CD4-positive, alpha-beta T cell (primary cell): ENCODE data around the gene RPL36. TPM values are rescaled to one million over a fixed set of nuclear protein-coding genes. Genes with fewer than 3 reads are reported as not detected.

Source experiments
- ATAC-seq: fragments of 200-7000 bp; cut with Tn5 transposase; one replicate; pipeline ENCODE4 v1.10.0; 2022; ENCODE audit warnings: mild to moderate bottlenecking; ENCODE audit not compliant: poor library complexity
- CTCF ChIA-PET: fragments of 350-600 bp; sonication (Branson Sonifier 250); formaldehyde crosslinking; loops from one replicate; lab custom pipeline; 2021; ENCODE audit warnings: antibody characterized with exemption, inconsistent platforms; lab: Charles Lee
- POLR2A ChIA-PET: fragments of 350-600 bp; sonication (Branson Sonifier 250); formaldehyde crosslinking; loops from one replicate; lab custom pipeline; 2021; ENCODE audit warnings: antibody characterized with exemption, inconsistent platforms; lab: Charles Lee
- DNase-seq, 14 experiments: peaks; one replicate each; pipeline ENCODE4 v3.0.0-alpha.2; 2013 to 2020; ENCODE audit warnings: mixed read lengths in 2 of 14
- H3K27ac ChIP-seq, 2 donors: one replicate each; pipeline versions ENCODE4 v1.5.1 to v1.7.0; 2013; ENCODE audit warnings: low read length in 2 of 2, low read depth in 1 of 2, mild to moderate bottlenecking in 1 of 2
- H3K27me3 ChIP-seq, 2 experiments: 1 replicate in 1 of 2; 2 replicates in 1 of 2; pipeline versions ENCODE4 v1.6.1 to v1.7.0; 2013; ENCODE audit warnings: low read length in 2 of 2, control low read depth in 1 of 2, mild to moderate bottlenecking in 1 of 2, moderate library complexity in 1 of 2; ENCODE audit not compliant: insufficient read depth in 2 of 2, control insufficient read depth in 1 of 2
- H3K36me3 ChIP-seq: one replicate; pipeline ENCODE4 v1.6.1; 2013; ENCODE audit warnings: low read length, control low read depth; ENCODE audit not compliant: insufficient read depth
- H3K4me1 ChIP-seq: one replicate; pipeline ENCODE4 v1.6.1; 2013; ENCODE audit warnings: low read length, control low read depth; ENCODE audit not compliant: insufficient read depth
- H3K4me3 ChIP-seq: one replicate; pipeline ENCODE4 v1.5.1; 2013; ENCODE audit warnings: mild to moderate bottlenecking, low read length, moderate library complexity
- H3K9me3 ChIP-seq, 2 experiments: 1 replicate in 1 of 2; 2 replicates in 1 of 2; pipeline versions ENCODE4 v1.6.1 to v1.7.0; 2013; ENCODE audit warnings: low read length in 2 of 2, mild to moderate bottlenecking in 2 of 2, control low read depth in 1 of 2, moderate library complexity in 1 of 2; ENCODE audit not compliant: control insufficient read depth in 1 of 2, insufficient read depth in 1 of 2
- H3K27ac Mint-ChIP-seq: one replicate; pipeline ENCODE4 v1.8.0; 2020; ENCODE audit warnings: mixed read lengths
- H3K27me3 Mint-ChIP-seq: one replicate; pipeline ENCODE4 v1.8.0; 2021; ENCODE audit warnings: mixed read lengths
- H3K36me3 Mint-ChIP-seq: one replicate; pipeline ENCODE4 v1.8.0; 2021; ENCODE audit warnings: low read depth, mixed read lengths
- H3K4me1 Mint-ChIP-seq: one replicate; pipeline ENCODE4 v1.8.0; 2021; ENCODE audit warnings: low read depth, mixed read lengths
- H3K4me3 Mint-ChIP-seq: one replicate; pipeline ENCODE4 v1.8.0; 2020; ENCODE audit warnings: mild to moderate bottlenecking, mixed read lengths
- H3K9me3 Mint-ChIP-seq: one replicate; pipeline ENCODE4 v1.8.0; 2020; ENCODE audit warnings: mixed read lengths
- intact Hi-C, 2 experiments: fragments of 100-400 bp; cut with DNase I in 1 of 2; cut with micrococcal nuclease in 1 of 2; formaldehyde crosslinking; loops; one replicate each; pipeline versions ENCODE4 v1.15.1 to v1.9.0; 2023 to 2025; cut with DNase I, micrococcal nuclease
- total RNA-seq, 174 experiments: library from RNA in 2 of 174; stranded (reverse) in 2 of 174; gene quantifications; one replicate each; pipeline ENCODE4 v1.2.3 and lab custom pipeline; 2021 to 2026
- TF ChIP-seq, protein P1 (sequence below): fragments of 200-600 bp; IDR thresholded peaks from one replicate; pipeline ENCODE4 v1.8.0; 2022; ENCODE audit warnings: antibody characterized with exemption, mild to moderate bottlenecking

RPL36 gene
- total RNA-seq, 2 experiments from 2014 or later: 1,509 to 1,565 TPM

DNA sequence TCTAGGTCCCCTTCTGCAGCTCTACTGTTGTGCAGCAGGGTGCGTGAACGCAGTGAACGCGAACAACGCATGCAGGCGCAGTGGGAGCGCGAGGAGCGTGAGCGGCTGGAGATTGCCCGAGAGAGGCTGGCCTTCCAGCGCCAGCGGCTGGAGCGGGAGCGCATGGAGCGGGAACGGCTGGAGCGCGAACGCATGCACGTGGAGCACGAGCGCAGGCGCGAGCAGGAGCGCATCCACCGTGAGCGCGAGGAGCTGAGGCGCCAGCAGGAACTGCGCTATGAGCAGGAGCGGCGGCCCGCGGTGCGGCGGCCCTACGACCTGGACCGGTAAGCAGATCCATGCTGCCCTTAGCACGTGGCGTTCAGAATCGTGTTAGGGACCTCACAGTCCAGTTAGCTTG is 28.6 kb upstream of the RPL36 start:
- ChIA-PET POLR2A (interaction anchor here (0.8 kb wide), 1 partner anchor 26 kb away, joined by 3 read pairs; no protein-coding TSS in a partner anchor), CTCF (no interaction called here)
- Mint-ChIP-seq H3K4me3 (peak overlapping the region; percentile 34), H3K9me3 (no peaks in the 10 kb centered on the region), H3K27me3 (no peaks in the 10 kb centered on the region), H3K27ac (no peak overlapping the region), H3K4me1 (no peaks in the 10 kb centered on the region), H3K36me3 (peaks cover 83% of the 10 kb centered on the region)
- TF ChIP-seq, protein P1, sequence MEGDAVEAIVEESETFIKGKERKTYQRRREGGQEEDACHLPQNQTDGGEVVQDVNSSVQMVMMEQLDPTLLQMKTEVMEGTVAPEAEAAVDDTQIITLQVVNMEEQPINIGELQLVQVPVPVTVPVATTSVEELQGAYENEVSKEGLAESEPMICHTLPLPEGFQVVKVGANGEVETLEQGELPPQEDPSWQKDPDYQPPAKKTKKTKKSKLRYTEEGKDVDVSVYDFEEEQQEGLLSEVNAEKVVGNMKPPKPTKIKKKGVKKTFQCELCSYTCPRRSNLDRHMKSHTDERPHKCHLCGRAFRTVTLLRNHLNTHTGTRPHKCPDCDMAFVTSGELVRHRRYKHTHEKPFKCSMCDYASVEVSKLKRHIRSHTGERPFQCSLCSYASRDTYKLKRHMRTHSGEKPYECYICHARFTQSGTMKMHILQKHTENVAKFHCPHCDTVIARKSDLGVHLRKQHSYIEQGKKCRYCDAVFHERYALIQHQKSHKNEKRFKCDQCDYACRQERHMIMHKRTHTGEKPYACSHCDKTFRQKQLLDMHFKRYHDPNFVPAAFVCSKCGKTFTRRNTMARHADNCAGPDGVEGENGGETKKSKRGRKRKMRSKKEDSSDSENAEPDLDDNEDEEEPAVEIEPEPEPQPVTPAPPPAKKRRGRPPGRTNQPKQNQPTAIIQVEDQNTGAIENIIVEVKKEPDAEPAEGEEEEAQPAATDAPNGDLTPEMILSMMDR: no peak
- intact Hi-C loops: no loop called here
- no peak overlapping the region for H3K4me3 ChIP-seq
- H3K36me3 ChIP-seq: peaks cover 93% of the 10 kb centered on the region
- DNase-seq (no peak), ATAC-seq (no peak)
- H3K4me1 ChIP-seq: no peaks in the 10 kb centered on the region
- no peaks in the 10 kb centered on the region for H3K9me3 ChIP-seq
- H3K27ac ChIP-seq: no peak overlapping the region
- no peaks in the 10 kb centered on the region for H3K27me3 ChIP-seq

DNA sequence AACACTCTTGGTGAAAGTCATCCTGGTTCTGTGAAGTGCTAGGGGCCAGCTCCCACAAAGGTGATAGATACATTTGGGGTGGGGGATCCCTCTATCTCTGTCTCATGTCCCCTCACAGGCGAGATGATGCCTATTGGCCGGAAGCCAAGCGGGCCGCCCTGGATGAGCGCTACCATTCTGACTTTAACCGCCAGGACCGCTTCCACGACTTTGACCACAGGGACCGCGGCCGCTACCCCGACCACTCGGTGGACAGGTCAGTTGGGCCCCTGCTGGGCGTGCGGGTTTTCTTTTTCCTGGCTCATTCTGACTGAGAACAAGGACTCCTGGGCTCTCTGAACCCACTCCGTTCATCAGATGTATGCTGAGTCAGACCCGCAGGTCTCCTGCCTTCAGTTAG is 26.2 kb upstream of the RPL36 start:
- Histone ChIP-seq H3K36me3 (peaks cover 93% of the 10 kb centered on the region), H3K27me3 (no peaks in the 10 kb centered on the region), H3K4me3 (no peak overlapping the region), H3K27ac (no peak overlapping the region), H3K9me3 (no peaks in the 10 kb centered on the region), H3K4me1 (no peaks in the 10 kb centered on the region)
- H3K9me3 Mint-ChIP-seq: no peaks in the 10 kb centered on the region
- TF ChIP-seq, protein P1: no peak
- DNase-seq: no peak
- no peaks in the 10 kb centered on the region for H3K27me3 Mint-ChIP-seq
- H3K27ac Mint-ChIP-seq: no peak overlapping the region
- no peak for ATAC-seq
- peaks cover 94% of the 10 kb centered on the region for H3K36me3 Mint-ChIP-seq
- ChIA-PET CTCF (no interaction called here), POLR2A (no interaction called here)
- intact Hi-C loops: no loop called here
- no peak overlapping the region for H3K4me3 Mint-ChIP-seq
- no peaks in the 10 kb centered on the region for H3K4me1 Mint-ChIP-seq

DNA sequence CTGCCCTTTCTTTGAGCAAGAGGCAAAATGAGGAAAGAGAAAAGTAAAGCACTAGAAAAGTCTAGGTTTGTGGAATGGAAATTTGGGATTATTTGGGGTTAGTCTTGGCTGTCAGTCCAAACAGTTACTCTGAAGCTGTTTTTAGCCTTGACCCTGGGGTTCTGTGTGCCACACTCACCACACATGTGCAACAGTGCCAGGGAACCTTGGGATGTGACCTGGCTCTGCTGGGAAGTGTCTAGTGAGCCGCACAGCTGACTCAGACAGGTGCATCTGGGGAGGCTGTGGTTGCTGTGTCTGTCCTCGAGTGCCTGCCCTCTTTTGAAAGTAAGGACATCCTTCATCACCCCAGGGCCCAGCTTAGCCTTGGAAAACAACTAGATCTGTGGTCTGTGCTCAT is 25.6 kb upstream of the RPL36 start:
- Mint-ChIP-seq H3K4me1 (no peaks in the 10 kb centered on the region), H3K36me3 (peaks cover 92% of the 10 kb centered on the region), H3K9me3 (no peaks in the 10 kb centered on the region), H3K4me3 (no peak overlapping the region), H3K27me3 (no peaks in the 10 kb centered on the region), H3K27ac (no peak overlapping the region)
- Histone ChIP-seq H3K4me1 (no peaks in the 10 kb centered on the region), H3K27me3 (no peaks in the 10 kb centered on the region), H3K27ac (no peak overlapping the region), H3K4me3 (no peak overlapping the region), H3K36me3 (peaks cover 94% of the 10 kb centered on the region), H3K9me3 (no peaks in the 10 kb centered on the region)
- DNase-seq (no peak), ATAC-seq (no peak)
- POLR2A ChIA-PET: no interaction called here
- TF ChIP-seq, protein P1: no peak
- intact Hi-C loops: no loop called here
- CTCF ChIA-PET: no interaction called here
